HG03342 (cell line): Measurements from ENCODE around the gene KIFC1.
A peak's percentile ranks its signal among the peaks of the same experiment; 100 is the strongest.

Experiments
- ATAC-seq: cut with Tn5 transposase; IDR thresholded peaks from one replicate; pipeline ENCODE4 v1.9.1; 2021; ENCODE audit warnings: mild to moderate bottlenecking, moderate library complexity; ENCODE audit not compliant: unreplicated experiment

The KIFC1 gene

DNA sequence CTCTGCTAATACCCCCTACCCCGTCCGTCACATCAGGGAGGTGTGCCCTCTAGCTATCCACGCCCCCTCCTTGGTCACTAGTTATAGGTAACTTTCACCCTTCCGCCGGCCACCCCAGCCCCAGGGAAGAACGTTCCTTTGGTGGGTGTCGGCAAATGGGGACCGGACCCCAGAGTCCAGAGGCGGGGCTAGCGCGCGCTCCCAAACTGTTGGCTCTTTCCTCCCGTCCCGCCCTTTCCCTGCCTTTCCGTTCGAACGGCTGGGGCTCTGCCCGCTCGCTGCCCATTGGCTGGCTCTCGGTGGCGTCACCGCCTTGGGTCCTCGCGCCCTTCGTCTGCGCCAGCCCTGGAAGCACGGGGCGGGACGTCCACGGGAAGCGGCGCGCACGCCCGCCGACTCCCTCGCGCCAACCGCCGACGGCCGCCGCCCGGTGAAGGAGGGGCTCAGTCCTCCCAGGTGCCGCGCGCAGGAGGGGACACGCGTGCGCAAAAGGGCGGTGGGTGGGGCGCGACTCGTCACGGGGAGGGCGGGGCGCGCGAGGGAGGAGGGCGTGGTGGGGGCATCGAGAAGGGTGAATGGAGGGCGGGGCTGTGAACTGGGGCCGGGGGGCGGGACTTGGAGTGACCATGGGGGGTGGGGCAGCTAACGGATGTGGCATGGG lies 18.6 kb downstream of the KIFC1 start:
- ATAC-seq: peak; percentile 77

DNA sequence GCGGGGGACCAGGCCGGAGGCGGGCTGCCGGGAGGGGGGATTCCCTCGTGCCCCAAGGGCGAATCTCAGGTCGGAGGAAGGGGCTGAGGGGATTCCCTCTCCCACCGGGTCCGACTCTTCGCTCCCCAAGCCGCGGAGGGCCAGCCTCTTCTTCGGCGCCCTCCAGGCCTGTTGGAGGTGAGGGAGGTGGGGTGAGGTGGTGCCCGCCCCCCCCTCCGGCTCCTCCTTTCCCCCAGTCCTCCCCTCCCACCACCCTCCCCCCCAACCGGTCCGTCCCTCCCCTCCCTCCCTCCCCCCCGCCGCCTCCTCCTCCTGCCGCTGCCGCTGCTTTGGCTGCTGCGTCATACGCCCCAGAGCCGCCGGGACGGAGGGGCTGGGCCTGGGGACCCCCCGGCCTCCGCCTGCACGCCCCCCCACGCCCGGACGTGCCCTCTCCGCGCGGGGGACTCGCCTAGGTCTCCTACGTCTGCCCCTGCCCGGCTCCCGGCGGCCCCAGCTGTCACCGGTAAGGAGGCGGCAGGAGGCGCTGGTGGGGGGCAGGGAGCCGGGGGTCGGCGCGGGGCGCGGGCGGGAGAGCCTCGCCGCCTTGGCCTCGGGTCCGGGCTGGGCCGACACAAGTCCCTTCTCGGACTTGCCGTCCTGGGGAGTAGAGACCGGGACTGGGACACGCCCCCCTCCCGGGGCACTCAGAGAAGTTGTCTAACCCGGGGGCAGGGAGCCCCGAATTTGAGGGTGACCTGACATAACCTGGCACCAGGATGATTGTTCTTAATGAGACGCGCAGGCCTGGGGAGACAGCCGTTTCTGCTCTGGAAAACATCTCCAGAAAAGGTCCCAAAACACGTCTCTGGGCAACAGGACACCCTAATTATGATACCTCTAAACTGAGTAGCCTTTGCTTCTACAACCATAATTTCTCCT lies 19.3 kb downstream of the KIFC1 start, which contains the start of gene PHF1:
Gene PHF1, plus strand, starts transcription at position 304 of the 921 bp plus-strand sequence. CDS start 1,250 bp downstream, outside the sequence.
- peak; percentile 37 for ATAC-seq

DNA sequence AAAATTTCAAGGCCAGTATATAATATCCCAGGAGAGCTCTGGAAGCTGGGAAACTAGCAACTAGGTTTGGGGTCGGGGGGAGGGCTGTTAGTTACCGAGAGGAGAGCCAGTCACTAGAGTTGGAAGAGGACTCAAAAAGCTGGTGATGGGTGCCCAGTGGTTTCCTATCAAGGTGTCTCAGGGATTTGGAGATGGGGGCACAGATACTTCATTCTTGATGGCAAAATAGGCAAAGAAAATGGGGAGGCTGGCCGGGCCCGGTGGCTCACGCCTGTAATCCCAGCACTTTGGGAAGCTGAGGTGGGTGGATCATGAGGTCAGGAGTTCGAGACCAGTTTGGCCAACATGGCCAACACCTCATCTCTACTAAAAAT lies 20.0 kb downstream of the KIFC1 start:
- no peak for ATAC-seq

DNA sequence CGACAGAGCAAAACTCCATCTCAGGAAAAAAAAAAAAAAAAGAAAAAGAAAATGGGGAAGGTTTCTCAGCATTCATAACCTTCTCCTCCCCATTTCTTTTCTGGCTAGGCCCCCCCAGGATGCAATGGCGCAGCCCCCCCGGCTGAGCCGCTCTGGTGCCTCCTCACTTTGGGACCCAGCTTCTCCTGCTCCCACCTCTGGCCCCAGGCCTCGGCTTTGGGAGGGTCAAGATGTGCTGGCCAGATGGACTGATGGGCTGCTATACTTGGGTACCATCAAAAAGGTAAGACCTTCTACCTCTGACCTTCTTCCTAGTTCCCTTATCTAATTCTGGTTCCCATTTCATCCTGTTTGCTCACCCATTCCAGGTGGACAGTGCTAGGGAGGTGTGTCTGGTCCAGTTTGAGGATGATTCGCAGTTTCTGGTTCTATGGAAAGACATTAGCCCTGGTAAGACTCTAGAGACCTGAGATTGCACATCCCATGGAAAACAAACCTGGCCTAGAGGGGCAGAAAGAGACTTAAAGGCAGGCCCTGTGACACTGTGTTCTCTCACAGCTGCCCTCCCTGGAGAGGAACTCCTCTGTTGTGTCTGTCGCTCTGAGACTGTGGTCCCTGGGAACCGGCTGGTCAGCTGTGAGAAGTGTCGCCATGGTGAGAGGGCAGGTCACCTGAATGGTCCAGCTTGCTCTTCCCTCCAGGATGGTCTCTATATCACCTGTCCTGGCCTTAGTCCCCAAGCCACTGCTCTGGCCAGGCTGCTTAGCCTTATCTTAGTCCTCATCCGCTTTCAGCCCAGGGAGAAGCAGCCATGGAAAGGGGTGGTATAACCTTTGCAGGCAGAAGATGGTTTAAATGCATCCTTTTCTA lies 20.8 kb downstream of the KIFC1 start:
- no peak for ATAC-seq

DNA sequence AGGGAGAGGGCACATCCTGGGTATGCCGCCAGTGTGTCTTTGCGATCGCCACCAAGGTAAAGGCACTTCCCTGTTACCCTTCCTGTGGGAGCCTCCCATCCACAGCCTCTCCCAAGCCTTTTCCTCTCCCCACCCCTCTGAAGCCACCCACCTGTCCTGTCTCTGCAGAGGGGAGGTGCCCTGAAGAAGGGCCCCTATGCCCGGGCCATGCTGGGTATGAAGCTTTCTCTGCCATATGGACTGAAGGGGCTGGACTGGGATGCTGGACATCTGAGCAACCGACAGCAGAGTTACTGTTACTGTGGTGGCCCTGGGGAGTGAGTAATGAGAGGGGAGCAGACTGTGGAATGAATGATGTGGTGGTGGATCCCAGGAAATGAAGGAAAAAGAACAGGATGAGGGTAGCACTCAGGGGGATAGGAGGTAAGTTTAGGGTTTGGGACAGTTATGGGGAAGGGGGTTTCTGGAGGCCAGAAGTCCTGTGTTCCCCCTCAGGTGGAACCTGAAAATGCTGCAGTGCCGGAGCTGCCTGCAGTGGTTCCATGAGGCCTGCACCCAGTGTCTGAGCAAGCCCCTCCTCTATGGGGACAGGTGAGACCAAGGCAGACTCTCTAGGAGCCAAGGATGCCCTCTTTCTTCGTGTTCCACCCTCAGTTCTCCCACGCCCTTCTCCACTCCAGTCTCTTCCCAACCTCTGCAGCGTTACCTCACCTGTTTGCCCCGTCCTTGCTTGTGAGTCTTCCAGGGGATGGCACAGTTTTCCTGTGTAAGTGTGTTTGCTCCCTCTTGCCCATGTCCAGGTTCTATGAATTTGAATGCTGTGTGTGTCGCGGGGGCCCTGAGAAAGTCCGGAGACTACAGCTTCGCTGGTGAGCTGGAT lies 21.9 kb downstream of the KIFC1 start:
- no peak for ATAC-seq

DNA sequence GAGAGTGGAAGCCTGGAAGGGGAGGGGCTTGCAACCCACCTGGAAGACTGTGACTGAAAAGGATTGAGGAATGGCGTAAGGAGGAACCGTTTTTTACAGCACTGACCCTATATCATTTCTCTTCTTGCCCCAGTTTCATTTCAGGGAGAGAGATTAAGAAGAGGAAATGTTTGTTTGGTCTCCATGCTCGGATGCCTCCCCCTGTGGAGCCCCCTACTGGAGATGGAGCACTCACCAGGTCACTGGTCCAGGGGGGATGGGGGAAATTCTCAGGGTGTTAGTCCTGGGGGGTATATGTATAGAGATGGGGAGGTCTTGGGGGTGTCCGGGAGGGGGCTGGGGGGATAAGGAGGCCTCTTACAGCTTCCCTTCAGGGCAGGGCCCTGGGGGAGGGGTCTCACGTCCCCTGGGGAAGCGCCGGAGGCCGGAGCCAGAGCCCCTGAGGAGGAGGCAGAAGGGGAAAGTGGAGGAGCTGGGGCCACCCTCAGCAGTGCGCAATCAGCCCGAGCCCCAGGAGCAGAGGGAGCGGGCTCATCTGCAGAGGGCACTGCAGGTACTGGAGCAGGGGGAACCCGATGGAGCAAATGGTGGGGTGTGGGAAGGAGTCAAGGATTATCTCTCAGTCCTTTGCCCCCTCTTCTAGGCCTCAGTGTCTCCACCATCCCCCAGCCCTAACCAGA lies 23.1 kb downstream of the KIFC1 start:
- ATAC-seq: no peak

DNA sequence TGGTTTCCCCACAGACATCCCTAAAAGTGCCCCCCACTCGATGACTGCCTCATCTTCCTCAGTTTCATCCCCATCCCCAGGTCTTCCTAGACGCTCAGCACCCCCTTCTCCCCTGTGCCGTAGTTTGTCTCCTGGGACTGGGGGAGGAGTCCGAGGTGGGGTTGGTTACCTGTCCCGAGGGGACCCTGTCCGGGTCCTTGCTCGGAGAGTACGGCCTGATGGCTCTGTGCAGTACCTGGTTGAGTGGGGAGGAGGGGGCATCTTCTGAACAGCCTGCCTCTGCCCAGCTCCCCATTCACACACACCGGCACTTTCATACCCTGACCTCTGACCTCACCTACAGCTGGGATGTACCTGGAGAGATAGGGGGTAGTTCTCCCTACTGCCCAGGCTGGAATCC lies 24.2 kb downstream of the KIFC1 start:
- ATAC-seq: no peak

DNA sequence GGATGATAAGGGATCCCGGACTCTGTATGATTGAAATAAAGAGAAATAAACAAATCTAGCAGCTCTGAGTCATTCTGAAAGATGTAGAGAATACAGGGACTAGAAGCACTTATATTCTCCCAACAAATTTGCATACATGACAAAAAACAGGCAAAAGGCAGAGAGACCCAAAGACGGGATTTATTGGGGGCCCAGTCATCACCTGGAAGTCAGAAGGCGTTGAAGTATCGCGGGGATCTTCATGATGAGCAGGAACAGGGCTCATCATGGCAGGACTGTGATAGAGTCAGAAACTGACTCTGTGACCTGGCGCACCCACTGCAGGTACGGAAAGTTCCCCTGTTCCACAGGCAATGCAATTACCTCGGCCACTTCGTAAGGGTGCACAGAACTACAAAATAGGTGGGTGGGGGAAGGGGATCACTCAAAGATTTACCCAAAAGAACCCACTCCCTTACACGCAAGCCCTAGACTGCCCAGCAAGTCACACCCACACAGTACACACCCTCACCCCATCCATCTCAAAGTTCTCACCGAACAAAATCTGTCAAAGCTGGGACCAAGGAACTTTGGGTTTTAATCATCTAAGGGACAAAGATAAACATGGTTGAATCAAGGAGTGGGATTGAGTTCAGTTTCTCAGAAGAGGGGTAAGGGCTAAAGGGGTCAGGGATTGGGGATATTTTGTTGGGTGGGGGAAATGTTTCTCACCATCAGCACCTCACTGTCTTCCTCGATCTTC lies 24.9 kb downstream of the KIFC1 start:
- no peak for ATAC-seq

DNA sequence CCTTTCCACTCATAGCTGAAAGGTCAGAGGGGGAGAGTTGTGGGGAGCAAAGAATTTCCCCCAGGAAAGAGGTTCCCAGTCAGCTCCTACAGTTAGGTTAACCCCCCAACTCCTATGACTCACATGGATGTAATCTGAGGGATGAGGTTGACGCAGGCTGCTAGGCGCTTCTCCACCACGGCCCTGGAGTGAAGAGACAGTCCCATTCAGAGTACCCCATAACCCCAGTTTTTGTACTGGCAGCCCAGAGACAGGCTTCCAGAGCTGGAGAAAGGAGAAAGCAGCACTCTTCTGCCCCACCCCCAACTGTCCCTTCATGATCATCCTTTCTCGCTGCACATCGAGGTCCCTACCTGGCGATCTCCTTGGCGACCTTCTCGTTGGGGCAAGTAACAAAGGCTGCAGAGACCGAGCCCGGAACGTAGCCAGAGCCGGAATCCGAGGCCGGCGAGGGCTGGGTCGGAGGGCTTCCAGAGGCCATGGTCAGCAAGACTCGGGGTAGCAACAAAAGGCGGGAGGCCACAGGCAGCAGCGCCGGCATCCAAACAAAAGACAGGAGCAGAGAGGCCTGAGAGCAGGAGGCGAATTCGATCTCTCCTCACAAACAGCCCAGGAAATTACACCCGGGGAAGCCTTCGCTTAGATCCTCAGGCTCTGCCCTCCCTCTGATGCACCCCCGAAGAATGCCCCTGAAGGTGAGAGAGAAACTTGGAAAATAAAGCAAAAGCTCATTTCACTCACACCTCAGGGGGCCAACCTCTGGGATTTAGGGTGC lies 25.7 kb downstream of the KIFC1 start:
- no peak for ATAC-seq

DNA sequence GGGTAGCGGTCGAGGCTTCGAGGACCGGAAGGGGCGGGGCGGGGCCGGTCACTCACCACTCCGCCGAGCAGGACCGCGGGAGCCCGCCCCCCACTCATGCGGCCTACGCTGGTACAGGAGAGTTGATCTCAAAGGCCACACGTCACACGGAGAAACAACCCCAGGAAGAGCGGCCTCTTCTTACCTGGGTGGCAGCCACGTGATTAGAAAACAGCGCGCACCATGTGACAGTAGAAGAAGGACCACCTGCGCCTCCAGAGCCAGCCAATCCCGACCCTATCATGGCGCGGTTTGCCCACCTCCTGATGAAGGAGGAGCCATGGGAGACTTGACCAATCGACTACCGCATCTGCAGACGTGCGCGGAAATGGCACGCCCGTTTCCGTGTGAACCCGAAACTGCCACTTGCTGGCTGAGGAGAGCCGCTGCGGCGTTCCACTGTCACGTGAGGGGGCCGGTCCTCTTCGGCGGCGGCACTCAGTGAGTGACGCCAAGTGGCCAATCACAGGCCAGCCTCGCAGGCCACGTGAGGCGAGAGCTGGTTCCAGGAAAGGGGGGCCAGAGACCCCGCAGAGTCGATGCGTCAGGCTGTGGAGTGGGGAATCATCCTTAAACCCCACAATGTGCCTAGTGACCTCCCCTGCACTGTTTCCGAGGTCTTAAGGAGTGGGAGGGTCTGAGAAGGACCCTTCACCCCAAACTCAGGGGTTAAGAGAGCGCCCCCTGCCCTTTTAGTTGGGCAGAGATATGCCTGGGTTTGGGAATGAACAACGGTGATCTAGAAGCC lies 26.5 kb downstream of the KIFC1 start, which contains the start of gene CUTA:
Gene CUTA, minus strand, starts transcription at position 205 of the 787 bp plus-strand sequence. Its CDS starts 107 bp downstream, at position 98.
- ATAC-seq: peak; percentile 80

DNA sequence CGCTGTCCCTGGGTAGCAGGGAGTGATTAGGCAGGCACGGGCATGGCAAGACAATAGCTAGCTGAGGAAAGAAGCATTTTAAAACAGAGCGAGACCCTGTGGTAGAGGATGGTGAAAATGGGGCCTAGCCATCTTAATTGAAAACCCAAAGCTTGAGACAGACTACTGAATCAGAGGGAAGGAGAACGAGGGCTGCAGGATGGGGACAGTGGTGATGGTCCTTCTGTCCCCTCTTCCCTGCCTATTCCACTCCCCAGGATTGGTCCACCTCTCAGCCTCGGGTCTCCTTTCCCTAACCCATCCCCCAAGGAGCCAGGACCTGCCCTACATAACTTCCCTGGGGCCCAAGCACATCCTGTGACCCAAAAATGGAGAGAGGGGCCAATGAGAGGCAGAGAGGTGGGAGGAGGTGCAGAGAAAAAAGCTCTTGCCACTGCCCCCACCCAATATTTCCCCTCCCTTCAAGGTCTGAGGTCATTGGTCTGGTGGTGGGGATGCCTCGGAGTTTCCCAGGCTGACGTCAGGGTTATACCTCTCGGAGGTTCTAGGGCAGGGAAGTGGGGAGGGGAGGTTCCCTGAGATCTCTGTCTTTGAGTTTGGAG lies 27.2 kb downstream of the KIFC1 start:
- ATAC-seq: no peak

DNA sequence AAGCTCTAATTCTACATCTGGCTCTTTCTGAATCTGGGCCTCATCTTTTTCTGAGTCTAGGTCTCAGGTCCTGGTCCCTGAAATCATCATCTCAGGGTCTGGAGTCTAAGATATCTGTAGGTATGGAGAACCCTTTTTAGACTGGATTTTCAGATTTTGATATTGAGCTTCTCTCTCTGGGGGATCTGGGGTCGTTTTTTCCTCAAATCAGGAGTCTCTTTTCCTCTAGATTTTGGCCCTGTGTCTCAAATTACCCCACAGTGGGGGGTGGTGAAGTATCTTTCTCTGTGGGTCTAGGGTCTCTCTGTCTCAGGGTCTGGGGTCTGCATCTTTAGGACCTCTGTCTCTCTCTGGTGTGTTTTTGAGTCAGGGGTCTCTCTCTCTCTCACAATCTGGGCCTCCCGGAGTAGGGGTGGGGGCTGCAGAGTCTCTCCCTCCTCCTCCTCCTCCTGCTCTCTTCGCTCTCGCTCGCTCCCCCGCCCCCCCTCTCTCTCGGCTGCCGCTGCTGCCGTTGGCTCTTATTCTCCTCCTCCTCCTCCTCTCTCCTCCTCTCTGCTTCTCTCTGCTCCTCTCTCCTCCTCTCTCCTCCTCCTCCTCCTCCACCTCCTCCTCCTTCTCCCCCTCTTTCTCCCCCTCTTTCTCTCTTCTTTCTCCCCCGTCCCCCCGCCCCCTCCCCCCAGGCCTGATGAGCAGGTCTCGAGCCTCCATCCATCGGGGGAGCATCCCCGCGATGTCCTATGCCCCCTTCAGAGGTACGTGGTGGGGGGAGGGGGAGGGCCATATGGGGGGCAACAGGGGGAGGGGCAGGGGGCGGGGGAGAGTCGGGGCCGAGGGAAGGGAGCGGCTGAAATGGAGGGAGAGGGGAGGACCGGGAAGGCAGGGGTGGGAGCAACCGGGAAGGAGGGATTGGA lies 28.2 kb downstream of the KIFC1 start, which contains the start of gene SYNGAP1:
Gene SYNGAP1, plus strand, starts transcription at position 486 of the 911 bp plus-strand sequence. Its CDS starts 200 bp downstream, at position 686.
- no peak for ATAC-seq

DNA sequence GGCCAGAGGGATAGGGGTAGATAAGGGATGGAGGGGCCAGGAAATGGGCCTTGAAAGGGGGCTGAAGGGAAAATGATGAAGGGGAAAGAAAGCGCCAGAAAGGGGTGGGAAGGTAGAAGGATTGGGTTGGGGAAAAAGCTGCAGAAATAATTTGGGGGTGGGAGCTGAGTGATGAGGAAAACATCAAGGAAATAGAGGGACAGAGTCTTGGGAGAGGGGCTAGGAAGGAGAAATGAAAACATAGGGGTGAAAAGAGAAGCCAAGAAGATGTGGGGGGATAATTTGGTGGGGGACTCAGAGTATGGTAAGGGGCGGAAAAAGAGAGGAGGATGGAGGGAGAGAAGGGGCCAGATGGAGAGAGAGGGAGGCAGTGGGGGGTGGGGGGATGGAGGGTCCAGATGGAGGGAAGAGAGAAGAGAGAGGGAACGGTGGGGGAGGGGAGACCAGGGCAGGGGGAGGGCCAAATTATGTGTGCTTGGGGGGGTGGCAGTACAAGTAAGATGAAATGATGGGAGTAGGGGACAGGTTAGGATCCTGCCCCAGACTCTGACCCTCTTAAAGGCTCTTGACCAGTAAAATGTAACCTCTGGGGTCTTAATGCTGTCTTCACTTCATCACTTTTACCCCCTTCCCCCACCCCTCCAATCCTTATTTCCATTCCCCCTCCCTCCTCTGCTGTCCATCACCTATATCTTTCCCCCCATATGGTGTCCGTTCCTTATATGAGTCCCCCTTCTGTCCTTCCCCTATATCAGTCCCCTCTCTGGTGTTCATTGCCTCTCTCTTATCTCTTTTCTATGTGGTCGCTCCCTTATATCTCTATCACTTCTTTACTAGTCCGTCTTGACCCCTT lies 29.1 kb downstream of the KIFC1 start:
- ATAC-seq: no peak

DNA sequence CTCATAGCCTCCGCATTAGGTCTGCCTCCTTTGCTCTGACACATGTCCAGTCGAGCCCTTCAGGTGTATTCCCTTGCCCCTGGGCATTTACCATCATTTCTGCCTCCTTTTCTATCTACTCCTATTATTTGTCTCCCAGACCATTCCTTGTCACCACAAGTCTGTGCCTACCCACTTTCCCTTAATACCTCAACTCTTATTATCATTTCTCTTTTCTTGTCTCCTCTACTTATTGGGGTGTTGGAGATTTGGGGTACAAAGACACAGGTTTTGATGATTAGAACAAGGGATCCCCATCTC lies 29.7 kb downstream of the KIFC1 start:
- no peak for ATAC-seq

DNA sequence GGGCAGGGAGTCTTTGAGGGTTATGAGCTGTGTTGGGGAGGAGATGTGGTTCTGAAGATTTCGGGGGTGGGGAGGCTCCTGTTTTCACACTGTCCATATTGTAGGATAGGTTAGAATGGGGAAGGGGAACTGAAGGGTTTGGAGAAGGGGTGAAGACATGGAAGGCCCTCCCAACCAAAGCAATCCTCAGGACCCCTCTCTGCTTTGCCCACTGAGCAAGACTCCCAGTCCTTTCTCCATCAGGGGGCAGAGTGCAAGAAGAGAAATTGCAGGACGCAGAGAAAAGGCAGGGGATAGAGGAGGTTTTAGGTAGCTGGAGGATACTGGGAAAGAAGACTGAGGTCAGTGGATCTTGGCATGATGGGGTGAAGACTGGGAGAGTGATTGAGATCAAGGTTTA lies 32.2 kb downstream of the KIFC1 start:
- ATAC-seq: no peak
